Karpas-422 (cell line): Measurements from ENCODE around the gene CPTP. TPM values are rescaled to one million over a fixed set of nuclear protein-coding genes. Genes with fewer than 3 reads are reported as not detected.

ENCODE experiments used
- DNase-seq: peaks from one replicate; pipeline ENCODE4 v3.0.0-alpha.2; 2015
- H2AFZ ChIP-seq: fragments of 200-600 bp; sonication (generic); 2 replicates; pipeline ENCODE4 v1.6.1; 2014; ENCODE audit warnings: antibody characterized with exemption, low read length, mixed read lengths
- H3K27ac ChIP-seq: fragments of 200-600 bp; sonication (generic); 2 replicates; pipeline ENCODE4 v1.5.1; 2014; ENCODE audit warnings: mild to moderate bottlenecking, low read length, moderate library complexity
- H3K27me3 ChIP-seq: fragments of 200-600 bp; sonication (generic); 2 replicates; pipeline ENCODE4 v1.6.1; 2014; ENCODE audit warnings: low read length, mixed read lengths
- H3K36me3 ChIP-seq: fragments of 200-600 bp; sonication (generic); 2 replicates; pipeline ENCODE4 v1.6.1; 2014; ENCODE audit warnings: low read length, mixed read lengths; ENCODE audit not compliant: insufficient read depth
- H3K4me1 ChIP-seq: fragments of 200-600 bp; sonication (generic); 2 replicates; pipeline ENCODE4 v1.6.1; 2014; ENCODE audit warnings: mild to moderate bottlenecking, low read length, mixed read lengths
- H3K4me2 ChIP-seq: fragments of 200-600 bp; sonication (generic); 2 replicates; pipeline ENCODE4 v1.6.1; 2014; ENCODE audit warnings: low read length, low read depth, mild to moderate bottlenecking; ENCODE audit not compliant: poor library complexity, severe bottlenecking
- H3K4me3 ChIP-seq: fragments of 200-600 bp; sonication (generic); 2 replicates; pipeline ENCODE4 v1.5.1; 2014; ENCODE audit warnings: mild to moderate bottlenecking, antibody characterized with exemption, low read length, mixed read lengths
- H3K79me2 ChIP-seq: fragments of 200-600 bp; sonication (generic); 2 replicates; pipeline ENCODE4 v1.6.1; 2014; ENCODE audit warnings: mild to moderate bottlenecking, low read length, mixed read lengths
- H3K9ac ChIP-seq: fragments of 200-600 bp; sonication (generic); 2 replicates; pipeline ENCODE4 v1.6.0; 2014; ENCODE audit warnings: low read length
- H3K9me2 ChIP-seq: fragments of 200-600 bp; sonication (generic), shearing (Covaris generic); replicated peaks from 2 replicates; pipeline ENCODE4 v1.6.0; 2014; ENCODE audit warnings: mild to moderate bottlenecking, low read length, moderate library complexity; ENCODE audit not compliant: insufficient read depth
- H3K9me3 ChIP-seq: fragments of 300-700, 200-600 bp; sonication (generic); 2 replicates; pipeline ENCODE4 v1.6.1; 2014; ENCODE audit warnings: low read length, mixed read lengths
- H4K20me1 ChIP-seq: fragments of 200-600 bp; sonication (generic); 2 replicates; pipeline ENCODE4 v1.6.1; 2014; ENCODE audit warnings: mild to moderate bottlenecking, antibody characterized with exemption, low read length, low read depth; ENCODE audit not compliant: insufficient read depth
- total RNA-seq: library from RNA; depleted of rRNA; stranded (reverse); fragments of >200 nt; shearing (Covaris generic); gene quantifications from 2 replicates; pipeline ENCODE4 v1.2.3, GENCODE V29; 2014; ENCODE audit warnings: low replicate concordance

Gene CPTP
- total RNA-seq, 1 experiment from 2014 or later: 35.0 TPM

GRCh38 chr1:1355416-1355815 lies 30.8 kb downstream of the CPTP start:
- Histone ChIP-seq H3K27me3 (no peaks in the 10 kb centered on the region), H3K9me3 (no peaks in the 10 kb centered on the region), H3K79me2 (no peaks in the 10 kb centered on the region), H3K27ac (no peak overlapping the region), H4K20me1 (peaks cover 11% of the 10 kb centered on the region; the same call in 1 of the 2 replicates), H3K4me2 (no peak overlapping the region), H3K4me3 (no peak overlapping the region), H3K4me1 (peaks cover 23% of the 10 kb centered on the region), H3K36me3 (no peaks in the 10 kb centered on the region), H3K9ac (no peak overlapping the region), H2AFZ (no peak overlapping the region), H3K9me2 (no peaks in the 10 kb centered on the region)
- no peak for DNase-seq

- peaks cover 11% of the 10 kb centered on the region; the same call in 1 of the 2 replicates for H4K20me1 ChIP-seq
- H3K79me2 ChIP-seq: no peaks in the 10 kb centered on the region
- no peaks in the 10 kb centered on the region for H3K9me3 ChIP-seq
- H3K4me2 ChIP-seq: no peak overlapping the region
- H2AFZ ChIP-seq: no peak overlapping the region
- H3K4me1 ChIP-seq: peaks cover 23% of the 10 kb centered on the region
- H3K27ac ChIP-seq: no peak overlapping the region
- H3K9ac ChIP-seq: no peak overlapping the region
- no peaks in the 10 kb centered on the region for H3K9me2 ChIP-seq
- no peak overlapping the region for H3K4me3 ChIP-seq
- no peaks in the 10 kb centered on the region for H3K36me3 ChIP-seq
- no peaks in the 10 kb centered on the region for H3K27me3 ChIP-seq
- no peak for DNase-seq
Measured at GRCh38 chr1:1356166-1356795, 31.7 kb downstream of the CPTP start.

GRCh38 chr1:1356796-1357401 lies 32.3 kb downstream of the CPTP start:
- Histone ChIP-seq H3K9me3 (no peaks in the 10 kb centered on the region), H3K9ac (no peak overlapping the region), H3K27ac (no peak overlapping the region), H3K9me2 (no peaks in the 10 kb centered on the region), H3K79me2 (no peaks in the 10 kb centered on the region), H3K4me2 (no peak overlapping the region), H3K27me3 (no peaks in the 10 kb centered on the region), H3K36me3 (no peaks in the 10 kb centered on the region), H4K20me1 (peaks cover 8% of the 10 kb centered on the region; the same call in 1 of the 2 replicates), H2AFZ (no peak overlapping the region), H3K4me3 (no peak overlapping the region), H3K4me1 (peaks cover 17% of the 10 kb centered on the region)
- peak; percentile 59 for DNase-seq

GRCh38 chr1:1357871-1358432 lies 33.4 kb downstream of the CPTP start:
- Histone ChIP-seq H3K4me2 (no peak overlapping the region), H3K27me3 (no peaks in the 10 kb centered on the region), H2AFZ (no peak overlapping the region)

GRCh38 chr1:1358433-1359271 lies 34.0 kb downstream of the CPTP start, which contains the start of gene MXRA8:
Gene MXRA8 (minus strand): TSS chr1:1358555. CDS start chr1:1358504, 51 bp downstream.
- no peaks in the 10 kb centered on the region for H3K9me2 ChIP-seq
- H2AFZ ChIP-seq: no peak within 1 kb of the TSS
- no peaks in the 10 kb centered on the region for H3K79me2 ChIP-seq
- no peaks in the 10 kb centered on the region for H4K20me1 ChIP-seq
- no peak within 1 kb of the TSS for H3K4me2 ChIP-seq
- no peaks in the 10 kb centered on the region for H3K9me3 ChIP-seq
- no peak for DNase-seq
- H3K4me3 ChIP-seq: no peak within 1 kb of the TSS
- H3K27ac ChIP-seq: no peak within 1 kb of the TSS
- no peaks in the 10 kb centered on the region for H3K27me3 ChIP-seq
- H3K36me3 ChIP-seq: no peaks in the 10 kb centered on the region
- H3K9ac ChIP-seq: no peak within 1 kb of the TSS
- H3K4me1 ChIP-seq: 0 out of 2 replicates have a peak, but pooled peaks cover 3% of the 10 kb centered on the region

More at GRCh38 chr1:1357871-1358432, 33.4 kb downstream of the CPTP start:
- H3K4me1 ChIP-seq: peaks cover 9% of the 10 kb centered on the region
- no peak for DNase-seq
- no peak overlapping the region for H3K9ac ChIP-seq
- no peaks in the 10 kb centered on the region for H3K79me2 ChIP-seq
- H3K27ac ChIP-seq: no peak overlapping the region
- H3K9me3 ChIP-seq: no peaks in the 10 kb centered on the region
- no peaks in the 10 kb centered on the region for H3K36me3 ChIP-seq
- no peaks in the 10 kb centered on the region for H3K9me2 ChIP-seq
- no peaks in the 10 kb centered on the region for H4K20me1 ChIP-seq
- H3K4me3 ChIP-seq: no peak overlapping the region

GRCh38 chr1:1359308-1359663 lies 34.7 kb downstream of the CPTP start:
- Histone ChIP-seq H4K20me1 (no peaks in the 10 kb centered on the region), H3K9me2 (no peaks in the 10 kb centered on the region), H3K4me1 (0 out of 2 replicates have a peak, but pooled peaks cover 3% of the 10 kb centered on the region), H3K9me3 (no peaks in the 10 kb centered on the region), H3K4me2 (no peak overlapping the region), H3K4me3 (no peak overlapping the region), H3K9ac (no peak overlapping the region), H3K27me3 (no peaks in the 10 kb centered on the region), H2AFZ (no peak overlapping the region), H3K36me3 (no peaks in the 10 kb centered on the region), H3K27ac (no peak overlapping the region), H3K79me2 (no peaks in the 10 kb centered on the region)
- no peak for DNase-seq

- Histone ChIP-seq H3K4me2 (no peak overlapping the region), H3K4me3 (no peak overlapping the region), H3K36me3 (no peaks in the 10 kb centered on the region), H4K20me1 (no peaks in the 10 kb centered on the region), H3K9ac (no peak overlapping the region), H2AFZ (no peak overlapping the region), H3K27me3 (no peaks in the 10 kb centered on the region), H3K27ac (no peak overlapping the region), H3K4me1 (0 out of 2 replicates have a peak, but pooled peaks cover 3% of the 10 kb centered on the region), H3K79me2 (no peaks in the 10 kb centered on the region), H3K9me2 (no peaks in the 10 kb centered on the region), H3K9me3 (no peaks in the 10 kb centered on the region)
- no peak for DNase-seq
Measured at GRCh38 chr1:1359664-1360468, 35.3 kb downstream of the CPTP start.
